GM12872 (cell line): ENCODE measurements around the gene MMD.

Experiments used
- TF ChIP-seq, protein P1 (sequence below): IDR thresholded peaks from 3 replicates; pipeline ENCODE4 v1.5.1; 2011; ENCODE audit warnings: low read depth, mild to moderate bottlenecking, low read length, moderate library complexity; ENCODE audit not compliant: insufficient read depth

Gene MMD

DNA sequence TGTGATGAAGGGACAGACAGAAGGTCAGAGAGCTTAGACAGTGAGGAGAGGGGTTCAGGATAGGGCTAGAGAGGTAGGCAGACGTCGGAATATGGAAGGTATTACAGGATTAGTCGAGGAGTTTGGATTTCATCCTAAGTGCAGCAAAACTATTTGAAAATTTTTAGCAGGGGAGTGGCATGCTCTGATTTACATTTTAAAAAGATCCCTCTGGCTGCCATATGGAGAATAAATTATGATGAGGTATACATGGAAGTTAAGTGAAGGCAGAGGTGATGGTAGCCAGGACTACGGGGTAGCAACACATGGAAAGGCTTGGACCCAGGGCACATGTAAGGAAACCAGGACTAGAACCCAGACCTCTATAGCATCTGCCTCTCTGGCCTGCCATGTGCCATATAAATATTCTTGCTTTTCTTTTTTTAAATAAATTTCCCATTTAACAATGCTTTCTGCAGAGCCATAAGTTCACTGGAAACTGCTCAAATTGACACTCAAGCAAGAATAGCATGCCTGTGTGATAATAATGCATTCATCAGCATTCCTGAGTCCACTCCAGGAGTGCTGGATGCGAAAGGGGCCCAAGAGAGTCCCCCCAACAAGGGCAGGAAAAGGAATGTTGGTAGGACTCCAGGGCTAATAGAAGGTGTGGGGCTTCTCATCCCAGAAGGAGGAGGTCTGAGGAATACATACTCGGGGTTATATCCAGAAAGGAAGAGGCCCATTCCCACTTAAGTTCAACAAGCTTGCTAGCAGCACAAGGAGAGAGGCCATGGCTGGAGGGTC is 78.6 kb downstream of the MMD start:
- TF ChIP-seq, protein P1, sequence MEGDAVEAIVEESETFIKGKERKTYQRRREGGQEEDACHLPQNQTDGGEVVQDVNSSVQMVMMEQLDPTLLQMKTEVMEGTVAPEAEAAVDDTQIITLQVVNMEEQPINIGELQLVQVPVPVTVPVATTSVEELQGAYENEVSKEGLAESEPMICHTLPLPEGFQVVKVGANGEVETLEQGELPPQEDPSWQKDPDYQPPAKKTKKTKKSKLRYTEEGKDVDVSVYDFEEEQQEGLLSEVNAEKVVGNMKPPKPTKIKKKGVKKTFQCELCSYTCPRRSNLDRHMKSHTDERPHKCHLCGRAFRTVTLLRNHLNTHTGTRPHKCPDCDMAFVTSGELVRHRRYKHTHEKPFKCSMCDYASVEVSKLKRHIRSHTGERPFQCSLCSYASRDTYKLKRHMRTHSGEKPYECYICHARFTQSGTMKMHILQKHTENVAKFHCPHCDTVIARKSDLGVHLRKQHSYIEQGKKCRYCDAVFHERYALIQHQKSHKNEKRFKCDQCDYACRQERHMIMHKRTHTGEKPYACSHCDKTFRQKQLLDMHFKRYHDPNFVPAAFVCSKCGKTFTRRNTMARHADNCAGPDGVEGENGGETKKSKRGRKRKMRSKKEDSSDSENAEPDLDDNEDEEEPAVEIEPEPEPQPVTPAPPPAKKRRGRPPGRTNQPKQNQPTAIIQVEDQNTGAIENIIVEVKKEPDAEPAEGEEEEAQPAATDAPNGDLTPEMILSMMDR, result no peak
